Measurements from ENCODE around the gene PPP2R2C.

DNA sequence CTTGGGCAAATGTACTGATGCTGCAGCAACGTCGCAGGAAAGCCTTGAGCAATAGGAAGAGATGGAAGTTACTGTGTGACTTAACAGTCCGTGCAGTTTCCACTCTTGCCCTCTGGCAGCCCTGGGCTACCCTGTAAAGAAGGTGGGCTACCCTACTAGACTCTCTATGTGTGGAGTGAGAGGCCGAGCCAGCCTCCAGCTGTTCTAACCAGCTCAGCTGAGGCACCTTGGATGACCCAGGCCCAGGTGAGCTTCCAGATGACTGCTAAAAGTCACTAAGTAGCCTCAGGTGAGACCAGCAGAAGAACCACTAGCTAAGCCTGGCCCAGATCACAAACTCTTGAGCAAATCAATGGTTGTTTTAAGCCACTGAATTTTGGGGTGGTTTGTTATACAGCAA, 34.9 kb upstream of the PPP2R2C start:
- TF ChIP-seq, protein P1, sequence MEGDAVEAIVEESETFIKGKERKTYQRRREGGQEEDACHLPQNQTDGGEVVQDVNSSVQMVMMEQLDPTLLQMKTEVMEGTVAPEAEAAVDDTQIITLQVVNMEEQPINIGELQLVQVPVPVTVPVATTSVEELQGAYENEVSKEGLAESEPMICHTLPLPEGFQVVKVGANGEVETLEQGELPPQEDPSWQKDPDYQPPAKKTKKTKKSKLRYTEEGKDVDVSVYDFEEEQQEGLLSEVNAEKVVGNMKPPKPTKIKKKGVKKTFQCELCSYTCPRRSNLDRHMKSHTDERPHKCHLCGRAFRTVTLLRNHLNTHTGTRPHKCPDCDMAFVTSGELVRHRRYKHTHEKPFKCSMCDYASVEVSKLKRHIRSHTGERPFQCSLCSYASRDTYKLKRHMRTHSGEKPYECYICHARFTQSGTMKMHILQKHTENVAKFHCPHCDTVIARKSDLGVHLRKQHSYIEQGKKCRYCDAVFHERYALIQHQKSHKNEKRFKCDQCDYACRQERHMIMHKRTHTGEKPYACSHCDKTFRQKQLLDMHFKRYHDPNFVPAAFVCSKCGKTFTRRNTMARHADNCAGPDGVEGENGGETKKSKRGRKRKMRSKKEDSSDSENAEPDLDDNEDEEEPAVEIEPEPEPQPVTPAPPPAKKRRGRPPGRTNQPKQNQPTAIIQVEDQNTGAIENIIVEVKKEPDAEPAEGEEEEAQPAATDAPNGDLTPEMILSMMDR (conservative IDR thresholded peaks at IDR 0.05; ENCODE audit: low read length), result no peak
- no peak for TF ChIP-seq EZH2phosphoT487 (IDR thresholded peaks at IDR 0.05; ENCODE audit: borderline replicate concordance)
